GM21447 (cell line): ENCODE data around the gene CST1.
"Not testable (repeated sequence)": the region's sequence is repeated elsewhere in the genome, so short reads cannot be mapped to it uniquely, and the experiment has no call there.

Source experiments
- ATAC-seq: cut with Tn5 transposase; IDR thresholded peaks from one replicate; pipeline ENCODE4 v1.9.1; 2021; ENCODE audit not compliant: unreplicated experiment

The CST1 gene

GRCh38 chr20:23750786-23751185 is at the start of gene CST1:
CST1 (minus strand) TSS chr20:23750935; CDS start chr20:23750866, 69 bp downstream.
- ATAC-seq = not testable (repeated sequence)

- peak; percentile 88 for ATAC-seq
Observed at GRCh38 chr20:23799216-23799847, 48.6 kb upstream of the CST1 start.

GRCh38 chr20:23795526-23795925 is 44.8 kb upstream of the CST1 start:
- ATAC-seq = no peak

GRCh38 chr20:23794841-23795240 is 44.1 kb upstream of the CST1 start:
- ATAC-seq = no peak

GRCh38 chr20:23794065-23794464 is 43.3 kb upstream of the CST1 start:
- ATAC-seq = no peak

- no peak for ATAC-seq
Observed at GRCh38 chr20:23783447-23783846, 32.7 kb upstream of the CST1 start.

- ATAC-seq = no peak
Observed at GRCh38 chr20:23782366-23782983, 31.7 kb upstream of the CST1 start.

- ATAC-seq = not testable (repeated sequence)
Observed at GRCh38 chr20:23778676-23779075, 27.9 kb upstream of the CST1 start.

- not testable (repeated sequence) for ATAC-seq
Observed at GRCh38 chr20:23777380-23777779, 26.6 kb upstream of the CST1 start.

GRCh38 chr20:23776067-23776771 is 25.5 kb upstream of the CST1 start:
- ATAC-seq = no peak

GRCh38 chr20:23774081-23774480 is 23.3 kb upstream of the CST1 start:
- ATAC-seq = no peak

- no peak for ATAC-seq
Observed at GRCh38 chr20:23773579-23773978, 22.8 kb upstream of the CST1 start.

- no peak for ATAC-seq
Observed at GRCh38 chr20:23773127-23773526, 22.4 kb upstream of the CST1 start.

- no peak for ATAC-seq
Observed at GRCh38 chr20:23772074-23772473, 21.3 kb upstream of the CST1 start.

GRCh38 chr20:23770384-23770783 is 19.6 kb upstream of the CST1 start:
- ATAC-seq = no peak

GRCh38 chr20:23768520-23768919 is 17.8 kb upstream of the CST1 start:
- ATAC-seq = not testable (repeated sequence)

- no peak for ATAC-seq
Observed at GRCh38 chr20:23766531-23766930, 15.8 kb upstream of the CST1 start.

GRCh38 chr20:23765578-23765977 is 14.8 kb upstream of the CST1 start:
- no peak for ATAC-seq

- ATAC-seq = not testable (repeated sequence)
Observed at GRCh38 chr20:23764630-23765029, 13.9 kb upstream of the CST1 start.

GRCh38 chr20:23763345-23763744 is 12.6 kb upstream of the CST1 start:
- ATAC-seq = no peak

- ATAC-seq = no peak
Observed at GRCh38 chr20:23759306-23759940, 8.7 kb upstream of the CST1 start.

- not testable (repeated sequence) for ATAC-seq
Observed at GRCh38 chr20:23756792-23757191, 6.1 kb upstream of the CST1 start.
